Muscle of arm (tissue), 14 donors: ENCODE results near the gene OR4C46. TPM values are rescaled to one million over a fixed set of nuclear protein-coding genes. Genes with fewer than 3 reads are reported as not detected.
"Not testable (repeated sequence)": the region's sequence is repeated elsewhere in the genome, so short reads cannot be mapped to it uniquely, and the experiment has no call there.

Experiments
- DNase-seq: peaks from one replicate; pipeline ENCODE4 v3.0.0-alpha.2; 2013
- long read RNA-seq, 11 donors: transcript quantifications; one replicate each; lab custom pipeline, GENCODE V29; 2026
- polyA plus RNA-seq, 12 donors: library from polyadenylated mRNA; unstranded; fragments of 120-200 nt; gene quantifications; one replicate each; pipeline ENCODE4 v1.2.1, GENCODE V29; 2013; ENCODE audit not compliant: insufficient read length in 12 of 12

Gene OR4C46
- not detected for polyA plus RNA-seq
- long read RNA-seq, donor 1, result 0 reads
- long read RNA-seq, donor 2, result 0 reads
- long read RNA-seq, donor 3, result 0 reads
- long read RNA-seq, donor 4, result 0 reads
- long read RNA-seq, donor 5, result 0 reads
- long read RNA-seq, donor 6, result 0 reads
- long read RNA-seq, donor 7, result 0 reads
- long read RNA-seq, donor 8, result 0 reads
- long read RNA-seq, donor 9, result 0 reads
- long read RNA-seq, donor 10, result 0 reads
- long read RNA-seq, donor 11, result 0 reads

- DNase-seq, result no peak
These were observed at the start of gene OR4C46 for GRCh38 chr11:54603898-54604297. OR4C46 (minus strand) TSS chr11:54603998; CDS start chr11:54603998, 0 bp downstream.

- DNase-seq, result not testable (repeated sequence)
These were observed 41.8 kb upstream of the OR4C46 start for GRCh38 chr11:54645606-54646005.

- DNase-seq, result not testable (repeated sequence)
These were observed 42.4 kb downstream of the OR4C46 start for GRCh38 chr11:54561439-54561838.

- no peak for DNase-seq
These were observed 44.9 kb downstream of the OR4C46 start for GRCh38 chr11:54558919-54559318.

GRCh38 chr11:54558407-54558806, 45.4 kb downstream of the OR4C46 start:
- no peak for DNase-seq

Other genes starting within 250 kb of the OR4C46 start
- gene OR4A5, start 102.8 kb upstream of the OR4C46 start, polyA plus RNA-seq, result not detected